Keratinocyte (primary cell): ENCODE measurements around the gene KHDC4. TPM values are rescaled to one million over a fixed set of nuclear protein-coding genes. Genes with fewer than 3 reads are reported as not detected.

Source experiments
- DNase-seq: peaks from one replicate; pipeline ENCODE4 v3.0.0-alpha.2; 2011; ENCODE audit warnings: low read depth, missing footprints, low spot score
- FAIRE-seq: peaks from 2 replicates; lab custom pipeline; 2011; peaks lifted over from hg19 to GRCh38; lab: Jason Lieb, UNC
- H2AFZ ChIP-seq: 2 replicates; pipeline ENCODE4 v1.6.0; 2012; ENCODE audit warnings: low read length, control low read depth, inconsistent platforms; ENCODE audit not compliant: control insufficient read depth
- H3K27ac ChIP-seq: 2 replicates; pipeline ENCODE4 v1.5.1; 2011; ENCODE audit warnings: low read length; ENCODE audit not compliant: control insufficient read depth, insufficient read depth
- H3K27me3 ChIP-seq: 3 replicates; pipeline ENCODE4 v1.6.0; 2011; ENCODE audit warnings: low read length; ENCODE audit not compliant: control insufficient read depth, insufficient read depth; ENCODE audit errors: extremely low read depth
- H3K36me3 ChIP-seq, 2 experiments: 2 replicates in 1 of 2; 3 replicates in 1 of 2; pipeline ENCODE4 v1.5.1; 2011; ENCODE audit warnings: low read length in 2 of 2, mild to moderate bottlenecking in 1 of 2; ENCODE audit not compliant: control insufficient read depth in 2 of 2, insufficient read depth in 2 of 2; ENCODE audit errors: extremely low read depth in 1 of 2
- H3K4me1 ChIP-seq: 3 replicates; pipeline ENCODE4 v1.5.1; 2011; ENCODE audit warnings: low read length; ENCODE audit not compliant: control insufficient read depth, insufficient read depth; ENCODE audit errors: extremely low read depth
- H3K4me2 ChIP-seq: 3 replicates; pipeline ENCODE4 v1.6.0; 2011; ENCODE audit warnings: low read depth, low read length; ENCODE audit not compliant: control insufficient read depth, insufficient read depth; ENCODE audit errors: extremely low read depth
- H3K4me3 ChIP-seq, 3 experiments: fragments of 200-600 bp in 1 of 3; sonication (generic) in 1 of 3; 2 replicates in 2 of 3; 3 replicates in 1 of 3; pipeline ENCODE4 v1.5.1; 2011 to 2016; ENCODE audit warnings: low read length in 3 of 3, mild to moderate bottlenecking in 3 of 3, control low read depth in 2 of 3, inconsistent platforms in 1 of 3, low read depth in 1 of 3, mixed read lengths in 1 of 3, mixed run types in 1 of 3, moderate library complexity in 1 of 3; ENCODE audit not compliant: control insufficient read depth in 2 of 3, insufficient read depth in 2 of 3; ENCODE audit errors: extremely low read depth in 1 of 3
- H3K79me2 ChIP-seq: 2 replicates; pipeline ENCODE4 v1.6.0; 2012; ENCODE audit warnings: low read length; ENCODE audit not compliant: control insufficient read depth, insufficient read depth
- H3K9ac ChIP-seq: 3 replicates; pipeline ENCODE4 v1.6.0; 2011; ENCODE audit warnings: low read length; ENCODE audit not compliant: control insufficient read depth, insufficient read depth; ENCODE audit errors: extremely low read depth
- H3K9me1 ChIP-seq: 3 replicates; pipeline ENCODE4 v1.6.0; 2011; ENCODE audit warnings: low read length; ENCODE audit not compliant: control insufficient read depth, insufficient read depth; ENCODE audit errors: extremely low read depth
- H3K9me3 ChIP-seq: 2 replicates; pipeline ENCODE4 v1.5.1; 2012; ENCODE audit warnings: low read depth, low read length; ENCODE audit not compliant: control insufficient read depth
- H4K20me1 ChIP-seq: 3 replicates; pipeline ENCODE4 v1.6.0; 2011; ENCODE audit warnings: low read length; ENCODE audit not compliant: control insufficient read depth, insufficient read depth; ENCODE audit errors: extremely low read depth
- EZH2 ChIP-seq: IDR thresholded peaks from one replicate; pipeline ENCODE4 v1.6.1; 2012; ENCODE audit warnings: inconsistent platforms, mild to moderate bottlenecking, low read length, moderate library complexity
- dilution Hi-C: fragments of 300-500 bp; cut with MboI; formaldehyde crosslinking; loops from one replicate; pipeline ENCODE4 v1.7.0; 2020; ENCODE audit warnings: low sequenced_read_pairs; ENCODE audit not compliant: extremely low pct_ligation_motif_present
- polyA plus RNA-seq, 5 experiments: library from polyadenylated mRNA; depleted of rRNA in 3 of 5; stranded (reverse) in 3 of 5; stranded (forward) in 1 of 5; unstranded in 1 of 5; fragments of >200 nt; gene quantifications; 1 replicate in 1 of 5; 2 replicates in 3 of 5; 3 replicates in 1 of 5; pipeline versions ENCODE4 v1.2.1 to v1.2.3, GENCODE V29; 2011 to 2012; ENCODE audit warnings: missing spikeins in 2 of 5, low read depth in 1 of 5, low replicate concordance in 1 of 5
- TF ChIP-seq, protein P1 (sequence below), 3 experiments: IDR thresholded peaks in 1 of 3; conservative IDR thresholded peaks in 1 of 3; optimal IDR thresholded peaks in 1 of 3; 2 replicates in 2 of 3; 3 replicates in 1 of 3; pipeline versions ENCODE3 to v1.5.1; 2011; ENCODE audit warnings: low read length in 3 of 3, mild to moderate bottlenecking in 3 of 3, moderate library complexity in 2 of 3, control low read depth in 1 of 3, inconsistent platforms in 1 of 3; ENCODE audit not compliant: insufficient read depth in 2 of 3; ENCODE audit errors: extremely low read depth in 1 of 3

KHDC4 gene
- polyA plus RNA-seq, 1 donor (not counting 4 experiments of a cell fraction or from before 2014, with no cell fraction given): 51.3 TPM

DNA sequence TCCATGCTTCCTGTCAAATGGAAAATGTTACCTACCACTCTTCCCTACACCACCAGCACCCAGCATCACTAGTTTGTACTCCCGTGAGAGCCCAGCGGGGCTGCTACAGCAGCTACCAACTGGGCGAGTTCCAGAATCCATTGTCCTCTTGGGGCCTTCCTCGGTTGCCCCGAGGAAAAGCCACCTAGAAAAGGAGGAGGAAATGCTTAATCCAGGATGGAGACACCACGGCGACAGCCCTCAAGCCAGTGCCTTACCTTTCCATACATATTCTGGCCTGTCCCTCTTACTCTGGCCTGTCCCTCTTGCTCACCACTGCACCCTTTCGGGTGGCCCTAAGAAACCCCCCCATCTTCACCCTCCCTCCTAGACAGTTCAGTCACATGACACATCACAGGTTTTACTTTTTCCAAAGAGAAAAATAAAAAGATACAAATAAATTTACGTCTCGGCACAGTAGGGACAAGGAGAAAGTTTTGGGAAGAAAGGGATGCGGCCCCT lies 23.5 kb downstream of the KHDC4 start:
- Histone ChIP-seq H2AFZ (peak overlapping the region; percentile 39), H3K9ac (peak overlapping the region; percentile 74), H3K9me3 (no peaks in the 10 kb centered on the region), H3K27me3 (no peaks in the 10 kb centered on the region), H3K4me3 (peak overlapping the region; percentile 69 to 86 (median 71)), H3K36me3 (peaks cover 12 to 13% of the 10 kb centered on the region in 2 experiments), H3K4me2 (peak overlapping the region; percentile 95), H4K20me1 (no peaks in the 10 kb centered on the region), H3K9me1 (no peaks in the 10 kb centered on the region), H3K27ac (peak overlapping the region; percentile 70), H3K79me2 (peaks cover 7% of the 10 kb centered on the region), H3K4me1 (peaks cover 18% of the 10 kb centered on the region)
- DNase-seq: no peak
- peak; percentile 53 for FAIRE-seq
- dilution Hi-C loops: no loop called here
- TF ChIP-seq, protein P1, sequence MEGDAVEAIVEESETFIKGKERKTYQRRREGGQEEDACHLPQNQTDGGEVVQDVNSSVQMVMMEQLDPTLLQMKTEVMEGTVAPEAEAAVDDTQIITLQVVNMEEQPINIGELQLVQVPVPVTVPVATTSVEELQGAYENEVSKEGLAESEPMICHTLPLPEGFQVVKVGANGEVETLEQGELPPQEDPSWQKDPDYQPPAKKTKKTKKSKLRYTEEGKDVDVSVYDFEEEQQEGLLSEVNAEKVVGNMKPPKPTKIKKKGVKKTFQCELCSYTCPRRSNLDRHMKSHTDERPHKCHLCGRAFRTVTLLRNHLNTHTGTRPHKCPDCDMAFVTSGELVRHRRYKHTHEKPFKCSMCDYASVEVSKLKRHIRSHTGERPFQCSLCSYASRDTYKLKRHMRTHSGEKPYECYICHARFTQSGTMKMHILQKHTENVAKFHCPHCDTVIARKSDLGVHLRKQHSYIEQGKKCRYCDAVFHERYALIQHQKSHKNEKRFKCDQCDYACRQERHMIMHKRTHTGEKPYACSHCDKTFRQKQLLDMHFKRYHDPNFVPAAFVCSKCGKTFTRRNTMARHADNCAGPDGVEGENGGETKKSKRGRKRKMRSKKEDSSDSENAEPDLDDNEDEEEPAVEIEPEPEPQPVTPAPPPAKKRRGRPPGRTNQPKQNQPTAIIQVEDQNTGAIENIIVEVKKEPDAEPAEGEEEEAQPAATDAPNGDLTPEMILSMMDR (optimal IDR thresholded peaks at IDR 0.05 in 1 of 3, IDR thresholded peaks at IDR 0.05 in 1 of 3, conservative IDR thresholded peaks at IDR 0.05 in 1 of 3; ENCODE audit: extremely low read depth in 1 of 3, insufficient read depth in 2 of 3, low read length in 3 of 3): peak in 1 of 3 experiments; percentile 14
- TF ChIP-seq EZH2: no peak

DNA sequence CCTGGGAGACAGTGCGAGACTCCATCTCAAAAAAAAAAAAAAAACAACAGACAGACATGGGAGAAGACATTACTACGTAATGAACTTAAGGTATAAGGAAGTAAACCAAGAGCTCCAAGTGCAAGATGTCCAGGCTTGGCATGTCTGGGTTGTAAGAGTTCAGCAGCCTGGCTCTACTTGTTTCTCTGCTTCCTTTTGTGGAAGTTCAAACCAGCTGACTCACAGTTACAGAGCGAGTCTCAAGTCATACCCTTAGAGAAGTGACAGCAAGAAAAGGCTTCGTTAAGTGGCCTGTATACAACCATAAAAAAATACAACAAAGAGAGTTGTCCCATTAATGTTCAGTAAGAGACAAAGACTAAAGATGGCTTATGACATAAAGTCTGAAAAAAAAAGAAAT lies 24.3 kb downstream of the KHDC4 start:
- dilution Hi-C loops: no loop called here
- H3K4me2 ChIP-seq: peak overlapping the region; percentile 95
- FAIRE-seq: peak; percentile 77
- DNase-seq: no peak
- peak overlapping the region in 2 of 3 experiments; percentile 71 to 86 for H3K4me3 ChIP-seq
- H2AFZ ChIP-seq: no peak overlapping the region
- peak overlapping the region; percentile 70 for H3K27ac ChIP-seq
- no peaks in the 10 kb centered on the region for H3K9me1 ChIP-seq
- H3K36me3 ChIP-seq: peaks cover 12 to 17% of the 10 kb centered on the region in 2 experiments
- no peak overlapping the region for H3K9ac ChIP-seq
- no peak for TF ChIP-seq EZH2
- TF ChIP-seq, protein P1 (optimal IDR thresholded peaks at IDR 0.05 in 1 of 3, IDR thresholded peaks at IDR 0.05 in 1 of 3, conservative IDR thresholded peaks at IDR 0.05 in 1 of 3; ENCODE audit: extremely low read depth in 1 of 3, insufficient read depth in 2 of 3, low read length in 3 of 3): no peak
- H3K4me1 ChIP-seq: peaks cover 18% of the 10 kb centered on the region
- H3K27me3 ChIP-seq: no peaks in the 10 kb centered on the region
- no peaks in the 10 kb centered on the region for H3K9me3 ChIP-seq
- no peaks in the 10 kb centered on the region for H4K20me1 ChIP-seq
- H3K79me2 ChIP-seq: peaks cover 7% of the 10 kb centered on the region
